T-helper 2 cell treated with Interferon-gamma antibody and Interleukin-4, amounts not matched to agents 100 ng/mL and 5 ng/mL, for 36 hours (primary cell): Measurements from ENCODE around the gene CLK2. TPM values are rescaled to one million over a fixed set of nuclear protein-coding genes. Genes with fewer than 3 reads are reported as not detected.
"Not testable (repeated sequence)": the region's sequence is repeated elsewhere in the genome, so short reads cannot be mapped to it uniquely, and the experiment has no call there.

ENCODE experiments used
- intact Hi-C: fragments of 100-400 bp; cut with micrococcal nuclease; formaldehyde crosslinking; loops from one replicate; pipeline ENCODE4 v1.15.1; 2023
- total RNA-seq: library from RNA; stranded (reverse); gene quantifications from 2 replicates; pipeline ENCODE4 v1.2.3, GENCODE V29; 2022

CLK2 gene
- total RNA-seq, 1 donor from 2014 or later: 91.9 TPM

GRCh38 chr1:155297384-155297783 is 24.1 kb upstream of the CLK2 start:
- intact Hi-C loops: no loop called here

DNA sequence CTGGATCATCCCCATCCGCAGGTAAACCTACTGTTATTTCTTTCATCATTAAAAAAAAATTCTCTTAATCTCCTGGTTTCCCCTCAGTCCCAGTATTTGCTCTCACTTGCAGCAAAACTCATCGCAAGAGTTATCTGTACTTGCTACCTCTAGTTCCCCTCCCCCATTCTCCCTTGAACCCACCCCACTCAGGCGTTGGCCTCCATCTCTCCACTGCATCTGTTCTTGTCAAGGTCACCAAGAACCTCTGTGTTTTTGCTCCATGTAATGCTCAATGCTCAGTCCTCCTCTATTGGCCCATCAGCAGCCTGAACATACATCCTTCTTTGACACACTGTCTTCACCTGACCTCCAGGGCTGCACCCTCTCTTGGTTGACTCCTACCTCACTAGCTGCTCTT is 23.4 kb upstream of the CLK2 start:
- intact Hi-C loops: no loop called here

GRCh38 chr1:155295942-155296267 is 22.6 kb upstream of the CLK2 start:
- intact Hi-C loops: no loop called here

- intact Hi-C loops: no loop called here
Observed at GRCh38 chr1:155295183-155295941, 22.1 kb upstream of the CLK2 start.

GRCh38 chr1:155294520-155295182 is 21.3 kb upstream of the CLK2 start:
- intact Hi-C loops: no loop called here

DNA sequence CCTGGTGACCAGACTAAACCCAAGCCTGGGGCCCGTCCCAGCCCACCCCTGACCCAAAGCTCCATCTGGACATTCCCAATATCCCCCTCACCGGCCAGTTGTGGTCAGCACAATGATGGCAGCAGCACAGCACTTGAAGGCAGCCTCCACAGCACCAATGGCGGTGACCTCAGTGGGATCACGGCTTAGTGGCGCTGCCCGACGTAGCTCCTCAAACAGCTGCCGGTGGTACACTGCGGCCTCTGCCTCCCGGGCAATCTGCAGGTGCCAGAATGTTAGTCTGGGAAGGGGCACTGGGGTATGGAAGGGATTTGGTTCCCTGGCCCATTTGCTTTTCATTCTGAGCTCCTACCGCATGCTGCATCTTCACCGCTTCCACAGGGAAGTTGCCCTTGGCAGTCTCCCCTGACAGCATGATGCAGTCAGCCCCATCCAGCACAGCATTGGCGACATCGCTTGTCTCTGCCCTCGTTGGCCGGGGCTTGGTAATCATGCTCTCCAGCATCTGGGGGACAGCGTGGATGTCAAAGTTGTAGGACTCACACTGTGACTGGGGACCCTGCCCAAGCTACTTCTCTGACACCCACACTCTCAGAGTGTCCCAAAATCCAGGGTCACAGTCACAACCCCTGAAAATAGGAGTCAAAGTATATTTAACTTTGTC is 19.9 kb upstream of the CLK2 start:
- intact Hi-C loops: no loop called here

- intact Hi-C loops: not testable (repeated sequence)
Observed at GRCh38 chr1:155291006-155291405, 17.7 kb upstream of the CLK2 start.

DNA sequence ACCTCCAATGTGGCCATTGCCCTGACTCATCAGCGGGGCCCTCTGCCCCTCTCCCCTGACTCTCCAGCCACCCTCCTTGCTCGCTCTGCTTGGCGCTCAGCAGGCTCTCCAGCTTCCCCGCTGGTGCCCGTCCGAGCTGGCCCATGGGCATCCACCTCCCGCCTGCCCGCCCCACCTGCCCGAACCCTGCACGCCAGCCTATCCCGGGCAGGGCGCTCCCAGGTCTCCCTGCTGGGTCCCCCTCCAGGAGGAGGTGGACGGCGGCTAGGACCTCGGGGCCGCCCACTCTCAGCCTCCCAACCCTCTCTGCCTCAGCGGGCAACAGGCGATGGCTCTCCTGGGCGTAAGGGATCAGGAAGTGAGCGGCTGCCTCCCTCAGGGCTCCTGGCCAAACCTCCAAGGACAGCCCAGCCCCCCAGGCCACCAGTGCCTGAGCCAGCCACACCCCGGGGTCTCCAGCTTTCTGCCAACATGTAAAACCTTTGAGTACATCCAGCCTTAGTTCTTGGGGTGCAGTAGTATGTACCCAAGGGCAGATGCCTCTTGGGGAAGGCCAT is 14.8 kb upstream of the CLK2 start:
- intact Hi-C loops: no loop called here

DNA sequence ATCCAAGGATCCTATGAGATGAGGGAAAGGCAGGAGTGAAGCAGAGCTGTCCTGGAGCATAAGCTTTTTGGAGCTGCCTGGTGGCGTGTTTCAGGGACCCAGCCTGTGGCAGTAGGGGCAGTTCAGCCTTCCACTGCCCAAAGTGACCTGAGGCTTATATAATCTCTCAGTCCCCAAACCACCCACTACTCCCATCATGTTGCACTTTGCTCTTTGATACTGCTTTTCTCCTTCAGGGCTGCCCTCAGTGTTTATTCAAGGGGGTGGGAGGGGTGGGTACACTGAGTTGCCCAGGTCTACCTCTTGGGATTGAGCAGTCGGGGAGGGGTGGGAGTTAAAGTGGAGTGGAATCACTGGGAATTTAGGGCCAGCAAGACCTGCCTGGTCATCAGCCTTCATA is 13.2 kb upstream of the CLK2 start:
- intact Hi-C loops: no loop called here

DNA sequence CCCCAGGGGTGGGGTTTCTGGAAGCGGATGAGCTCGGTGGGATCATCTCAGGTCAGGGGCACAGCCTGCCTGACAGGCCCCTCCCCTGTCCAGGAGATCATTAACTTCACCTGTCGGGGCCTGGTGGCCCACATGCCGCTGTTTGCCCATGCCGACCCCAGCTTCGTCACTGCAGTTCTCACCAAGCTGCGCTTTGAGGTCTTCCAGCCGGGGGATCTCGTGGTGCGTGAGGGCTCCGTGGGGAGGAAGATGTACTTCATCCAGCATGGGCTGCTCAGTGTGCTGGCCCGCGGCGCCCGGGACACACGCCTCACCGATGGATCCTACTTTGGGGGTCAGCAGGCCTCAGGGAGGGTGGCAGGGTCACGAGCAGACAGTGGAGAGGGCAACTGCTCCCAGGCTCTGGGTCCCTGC is 12.3 kb upstream of the CLK2 start:
- intact Hi-C loops: no loop called here

GRCh38 chr1:155285063-155285462 is 11.8 kb upstream of the CLK2 start:
- intact Hi-C loops: no loop called here

- intact Hi-C loops: no loop called here
Observed at GRCh38 chr1:155284476-155284875, 11.2 kb upstream of the CLK2 start.

- intact Hi-C loops: no loop called here
Observed at GRCh38 chr1:155282488-155283091, 9.3 kb upstream of the CLK2 start.

DNA sequence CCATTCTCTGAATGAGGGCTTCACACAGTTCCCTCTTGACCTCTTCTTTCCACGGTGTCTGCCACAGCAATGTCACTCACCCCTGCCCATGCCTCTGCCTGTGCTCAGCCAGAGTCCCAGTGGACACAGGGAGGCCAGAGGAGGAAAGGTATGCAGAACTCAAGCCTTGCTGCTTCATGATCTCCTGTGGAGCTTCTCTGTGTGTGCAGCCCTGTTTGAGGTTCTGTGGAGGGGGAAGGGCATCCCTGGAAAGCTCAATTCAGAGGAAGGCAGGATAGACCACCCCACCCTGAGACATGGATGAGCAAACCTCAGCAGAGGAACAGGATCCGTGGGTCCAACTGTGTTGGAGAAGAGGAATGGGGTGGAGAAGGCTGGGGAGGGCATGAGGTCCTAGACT is 6.0 kb upstream of the CLK2 start:
- intact Hi-C loops: loop anchor here (10.0 kb wide), 1 partner anchor 286 kb away; the partner anchor contains the start of gene ASH1L

GRCh38 chr1:155278689-155279160 is 5.4 kb upstream of the CLK2 start:
- intact Hi-C loops: loop anchor here (10.0 kb wide), 1 partner anchor 286 kb away; the partner anchor contains the start of gene ASH1L

DNA sequence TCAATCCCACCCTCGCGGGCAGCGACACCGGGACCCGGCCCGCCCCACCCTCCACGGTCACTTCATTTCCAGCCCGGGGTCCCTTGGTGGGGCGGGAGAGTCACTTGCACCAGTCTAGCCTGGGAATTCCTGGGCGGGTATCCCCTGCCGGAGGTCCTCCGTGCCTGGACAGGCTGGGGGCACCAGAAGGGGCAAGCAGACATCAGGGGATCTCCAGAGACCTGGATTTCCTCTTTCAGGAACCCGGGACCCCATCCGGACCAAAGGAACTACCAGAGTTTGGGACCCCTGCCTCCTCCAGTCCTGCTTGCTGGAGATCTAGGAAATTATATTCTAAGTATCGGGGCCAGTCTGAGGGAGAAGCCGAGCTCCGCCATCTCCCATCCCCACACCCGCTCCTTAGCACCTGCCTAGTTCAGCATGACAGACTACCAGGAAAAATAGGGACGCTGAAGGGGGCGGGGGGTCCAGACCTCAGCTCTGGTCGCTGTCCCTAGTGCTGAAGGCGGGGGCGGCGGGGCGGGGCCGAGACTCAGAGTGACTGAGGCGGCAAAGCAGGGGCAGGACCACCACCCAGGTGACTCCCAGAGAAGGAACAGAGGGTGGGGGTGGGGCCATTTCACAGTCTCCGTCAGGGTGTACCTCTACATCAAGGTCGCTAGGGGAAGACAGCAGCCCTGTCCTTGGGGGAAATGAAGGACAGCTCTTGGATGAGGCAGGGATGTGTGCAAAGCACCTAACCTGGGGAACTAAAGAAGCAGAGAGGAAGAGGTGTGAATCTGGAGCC is 4.8 kb upstream of the CLK2 start:
- intact Hi-C loops: loop anchor here (1.0 to 10.0 kb wide), 3 partner anchors 30 to 287 kb away; partner anchors contain the start of genes ASH1L and FDPS

GRCh38 chr1:155277070-155277901 is 4.0 kb upstream of the CLK2 start, which contains the start of gene HCN3:
TSS of gene HCN3 (plus strand) at chr1:155277463. CDS start at chr1:155277591, 128 bp downstream.
- intact Hi-C loops: loop anchor here (1.0 to 10.0 kb wide), 3 partner anchors 31 to 288 kb away; partner anchors contain the start of genes ASH1L and FDPS

DNA sequence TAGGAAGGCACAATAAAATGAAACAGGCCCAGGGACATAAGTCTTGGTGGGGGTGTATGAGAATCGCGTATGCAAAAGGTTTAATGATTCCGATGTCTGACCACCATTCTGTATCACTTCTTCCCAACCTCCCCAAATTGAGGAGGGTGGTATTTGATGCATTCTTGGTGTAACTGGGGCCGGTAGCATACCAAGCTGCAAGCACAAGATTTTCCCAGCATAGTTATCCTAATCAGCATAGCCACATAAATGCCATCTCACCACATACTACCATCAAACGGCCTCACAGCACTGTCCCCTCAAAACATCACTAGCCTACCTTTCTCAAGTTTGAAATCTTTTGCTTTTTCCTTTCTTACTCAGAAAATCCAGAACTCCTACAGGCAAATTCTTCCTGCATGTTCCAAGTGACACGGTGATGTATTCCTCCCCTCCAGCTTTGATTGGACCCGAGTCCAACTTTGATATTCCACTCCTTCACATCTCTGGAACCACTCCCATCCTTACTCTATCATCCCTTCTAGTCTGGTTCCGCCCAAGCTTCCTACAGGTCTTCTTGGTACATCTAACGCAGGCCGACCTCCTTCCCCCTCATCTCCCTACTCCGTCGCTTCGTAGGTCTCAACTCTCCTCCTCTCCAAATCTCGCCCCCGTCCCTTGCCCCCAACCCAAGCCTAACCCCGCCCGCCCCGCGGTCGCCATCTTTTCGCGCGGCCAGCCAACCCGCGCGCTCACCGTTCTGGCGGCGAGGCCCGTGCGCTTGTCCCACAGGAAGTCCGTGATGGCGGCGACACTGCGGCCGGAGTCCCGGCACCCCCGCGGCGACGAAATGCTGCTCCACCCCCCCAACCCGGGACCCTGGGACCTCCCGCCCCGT is 600 bp downstream of the CLK2 start:
- intact Hi-C loops: loop anchor here (1.0 to 10.0 kb wide), 5 partner anchors 10 to 292 kb away; partner anchors contain the start of genes ASH1L, ENTREP3 and SCAMP3
